Fibroblast of pulmonary artery (primary cell): ENCODE measurements around the gene IRX5.

Source experiments
- DNase-seq: peaks from one replicate; pipeline ENCODE4 v3.0.0-alpha.2; 2010; ENCODE audit warnings: low read depth
- H3K4me3 ChIP-seq: replicated peaks from 2 replicates; pipeline ENCODE4 v1.5.1; 2011; ENCODE audit warnings: low read depth, mild to moderate bottlenecking, control low read depth, low read length, moderate library complexity
- CTCF ChIP-seq: IDR thresholded peaks from 2 replicates; pipeline ENCODE4 v1.5.1; 2011; ENCODE audit warnings: mild to moderate bottlenecking, control low read depth, low read length, inconsistent platforms; ENCODE audit errors: missing control alignments

The IRX5 gene

GRCh38 chr16:54980821-54981220 lies 50.2 kb downstream of the IRX5 start:
- no peak for TF ChIP-seq CTCF
- no peak for DNase-seq

More at GRCh38 chr16:54980821-54981220, 50.2 kb downstream of the IRX5 start:
- H3K4me3 ChIP-seq, result no peak overlapping the region
